ENCODE results near the gene CCT8L2.
"Not testable (repeated sequence)": the region's sequence is repeated elsewhere in the genome, so short reads cannot be mapped to it uniquely, and the experiment has no call there.

- not testable (repeated sequence) for TF ChIP-seq CTCF (IDR thresholded peaks at IDR 0.05; ENCODE audit: borderline replicate concordance, extremely low read depth, low read length, poor library complexity, severe bottlenecking); EZH2 (IDR thresholded peaks at IDR 0.05; ENCODE audit: borderline replicate concordance, low read depth, low read length, severe bottlenecking)
Measured at GRCh38 chr22:16555077-16555994, 37.3 kb downstream of the CCT8L2 start.

Data from DND-41 (cell line).